ENCODE data around the gene HM13.

Gene HM13

GRCh38 chr20:31562241-31562640, 48.0 kb downstream of the HM13 start:
- no peak for TF ChIP-seq CTCF (IDR thresholded peaks at IDR 0.05; ENCODE audit: insufficient read depth, low read length)
- no peak for TF ChIP-seq SPI1 (IDR thresholded peaks at IDR 0.05; ENCODE audit: borderline replicate concordance, low read depth)
- no peak for TF ChIP-seq POLR2AphosphoS5 (IDR thresholded peaks at IDR 0.05; ENCODE audit: low read depth)
- no peak for TF ChIP-seq REST (IDR thresholded peaks at IDR 0.05; ENCODE audit: insufficient replicate concordance, low read depth)
- no peak for TF ChIP-seq GABPA (IDR thresholded peaks at IDR 0.05; ENCODE audit: low read depth)
- Histone ChIP-seq H3K27ac (replicated peaks) (no peak overlapping the region), H3K4me3 (replicated peaks; ENCODE audit: insufficient read depth, low read length) (no peak overlapping the region), H3K27me3 (ENCODE audit: insufficient read depth, poor library complexity, severe bottlenecking) (no peaks in the 10 kb centered on the region)
- no peak for DNase-seq (ENCODE audit: low read depth in 1 of 2, low spot score in 1 of 2)

- TF ChIP-seq REST (IDR thresholded peaks at IDR 0.05; ENCODE audit: insufficient replicate concordance, low read depth) (no peak), GABPA (IDR thresholded peaks at IDR 0.05; ENCODE audit: low read depth) (no peak), CTCF (IDR thresholded peaks at IDR 0.05; ENCODE audit: insufficient read depth, low read length) (no peak), SPI1 (IDR thresholded peaks at IDR 0.05; ENCODE audit: borderline replicate concordance, low read depth) (no peak), POLR2AphosphoS5 (IDR thresholded peaks at IDR 0.05; ENCODE audit: low read depth) (no peak)
These were observed 50.0 kb downstream of the HM13 start for GRCh38 chr20:31564284-31564683.

GRCh38 chr20:31565699-31566318, 51.6 kb downstream of the HM13 start:
- no peak for DNase-seq (ENCODE audit: low read depth in 1 of 2, low spot score in 1 of 2)
- Histone ChIP-seq H3K27ac (replicated peaks) (no peak overlapping the region), H3K4me3 (replicated peaks; ENCODE audit: insufficient read depth, low read length) (no peak overlapping the region), H3K27me3 (ENCODE audit: insufficient read depth, poor library complexity, severe bottlenecking) (no peaks in the 10 kb centered on the region)
- TF ChIP-seq POLR2AphosphoS5 (IDR thresholded peaks at IDR 0.05; ENCODE audit: low read depth) (no peak), SPI1 (IDR thresholded peaks at IDR 0.05; ENCODE audit: borderline replicate concordance, low read depth) (no peak), GABPA (IDR thresholded peaks at IDR 0.05; ENCODE audit: low read depth) (no peak), CTCF (IDR thresholded peaks at IDR 0.05; ENCODE audit: insufficient read depth, low read length) (no peak), REST (IDR thresholded peaks at IDR 0.05; ENCODE audit: insufficient replicate concordance, low read depth) (no peak)

More at GRCh38 chr20:31564284-31564683, 50.0 kb downstream of the HM13 start:
- DNase-seq (ENCODE audit: low read depth in 1 of 2, low spot score in 1 of 2) = no peak
- no peaks in the 10 kb centered on the region for H3K27me3 ChIP-seq (ENCODE audit: insufficient read depth, poor library complexity, severe bottlenecking)
- no peak overlapping the region for H3K4me3 ChIP-seq (replicated peaks; ENCODE audit: insufficient read depth, low read length)
- no peak overlapping the region for H3K27ac ChIP-seq (replicated peaks)

Measured in HL-60 (cell line).